Panc1 (cell line): ENCODE results near the gene ITGA11. TPM values are rescaled to one million over a fixed set of nuclear protein-coding genes. Genes with fewer than 3 reads are reported as not detected.

Source experiments
- ATAC-seq: fragments of 200-7000 bp; cut with Tn5 transposase; 2 replicates; pipeline ENCODE4 v1.9.1; 2020; ENCODE audit warnings: mild to moderate bottlenecking, moderate library complexity
- BruUV-seq: library from RNA; stranded (reverse); fragments of 400-500 nt; replicated peaks from 2 replicates; lab custom pipeline; 2021; lab: Mats Ljungman, UMichigan
- CTCF ChIA-PET: fragments of 300-600 bp; sonication (Branson Sonifier 250); formaldehyde crosslinking; loops from one replicate; lab custom pipeline; 2022; ENCODE audit warnings: antibody characterized with exemption; lab: Charles Lee
- POLR2A ChIA-PET: fragments of 300-600 bp; sonication (Branson Sonifier 250); formaldehyde crosslinking; loops from one replicate; lab custom pipeline; 2022; ENCODE audit warnings: antibody characterized with exemption; lab: Charles Lee
- DNase-seq: peaks from one replicate; pipeline ENCODE4 v3.0.0-alpha.2; 2010; ENCODE audit warnings: low read depth, low spot score
- H3K27ac ChIP-seq: 2 replicates; pipeline ENCODE4 v1.5.1; 2011; ENCODE audit warnings: mild to moderate bottlenecking, low read length, inconsistent platforms
- H3K27me3 ChIP-seq: fragments of 200-500 bp; sonication (Bioruptor generic); 2 replicates; pipeline ENCODE4 v1.6.0; 2014; ENCODE audit warnings: low read length, inconsistent platforms; ENCODE audit not compliant: control insufficient read depth, insufficient read depth
- H3K36me3 ChIP-seq: fragments of 200-500 bp; sonication (Bioruptor generic); 2 replicates; pipeline ENCODE4 v1.5.1; 2014; ENCODE audit warnings: inconsistent platforms, mild to moderate bottlenecking, low read length, moderate library complexity; ENCODE audit not compliant: control insufficient read depth, insufficient read depth
- H3K4me1 ChIP-seq: 2 replicates; pipeline ENCODE4 v1.5.1; 2011; ENCODE audit warnings: inconsistent platforms, mild to moderate bottlenecking, low read length, moderate library complexity; ENCODE audit not compliant: control insufficient read depth, insufficient read depth
- H3K4me3 ChIP-seq, 2 experiments: 2 replicates each; pipeline ENCODE4 v1.5.1; 2011 to 2012; ENCODE audit warnings: low read depth in 2 of 2, low read length in 2 of 2, mild to moderate bottlenecking in 2 of 2, inconsistent platforms in 1 of 2, moderate library complexity in 1 of 2
- H3K9me3 ChIP-seq: fragments of 200-500 bp; sonication (Bioruptor generic); 2 replicates; pipeline ENCODE4 v1.5.1; 2014; ENCODE audit warnings: low read depth, mild to moderate bottlenecking, inconsistent platforms, low read length, moderate library complexity; ENCODE audit not compliant: control insufficient read depth, insufficient read depth
- CTCF ChIP-seq: fragments of 450-650 bp; IDR thresholded peaks from 2 replicates; pipeline ENCODE4 v1.5.1; 2017; ENCODE audit warnings: mild to moderate bottlenecking
- POLR2AphosphoS5 ChIP-seq: IDR thresholded peaks from 2 replicates; pipeline ENCODE4 v1.6.1; 2012; ENCODE audit warnings: mild to moderate bottlenecking, low read depth, low read length, moderate library complexity
- REST ChIP-seq, 2 experiments: IDR thresholded peaks; 2 replicates each; pipeline ENCODE4 v1.6.1; 2011 to 2012; ENCODE audit warnings: low read depth in 2 of 2, control low read depth in 1 of 2, low read length in 1 of 2, mild to moderate bottlenecking in 1 of 2, moderate library complexity in 1 of 2; ENCODE audit not compliant: insufficient read depth in 1 of 2
- SIN3A ChIP-seq: IDR thresholded peaks from 2 replicates; pipeline ENCODE4 v1.6.1; 2012; ENCODE audit warnings: low read depth, mild to moderate bottlenecking, low read length, moderate library complexity, borderline replicate concordance; ENCODE audit not compliant: insufficient read depth
- TCF7L2 ChIP-seq: IDR thresholded peaks from 2 replicates; pipeline ENCODE4 v1.6.1; 2011; ENCODE audit warnings: mild to moderate bottlenecking, low read depth, low read length, inconsistent platforms
- in situ Hi-C: cut with HindIII; loops from 2 replicates; pipeline ENCODE4 v1.10.0; 2016; ENCODE audit warnings: low sequenced_read_pairs, low pct_unique_long_range_greater_than_20kb
- intact Hi-C: fragments of 100-400 bp; cut with micrococcal nuclease; formaldehyde crosslinking; loops from one replicate; pipeline ENCODE4 v1.10.0; 2022; ENCODE audit not compliant: unreplicated experiment
- total RNA-seq: library from RNA; stranded (reverse); gene quantifications from one replicate; pipeline ENCODE4 v1.2.1, GENCODE V29; 2021; ENCODE audit not compliant: unreplicated experiment

The ITGA11 gene
- total RNA-seq, 1 experiment from 2014 or later, result 0.28 TPM

GRCh38 chr15:68365140-68365745 lies 66.7 kb downstream of the ITGA11 start:
- Histone ChIP-seq H3K36me3 (no peaks in the 10 kb centered on the region), H3K4me1 (no peaks in the 10 kb centered on the region), H3K27ac (no peak overlapping the region), H3K9me3 (no peaks in the 10 kb centered on the region), H3K4me3 (no peak overlapping the region), H3K27me3 (no peaks in the 10 kb centered on the region)
- DNase-seq, result no peak
- ATAC-seq, result no peak
- no TSS peak for BruUV-seq
- intact Hi-C loops, result no loop called here
- ChIA-PET POLR2A (no interaction called here), CTCF (no interaction called here)
- in situ Hi-C loops, result no loop called here
- TF ChIP-seq TCF7L2, result no peak
- no peak for TF ChIP-seq SIN3A

- Histone ChIP-seq H3K27ac (no peak overlapping the region), H3K4me3 (no peak overlapping the region), H3K4me1 (no peaks in the 10 kb centered on the region), H3K9me3 (no peaks in the 10 kb centered on the region), H3K27me3 (no peaks in the 10 kb centered on the region), H3K36me3 (no peaks in the 10 kb centered on the region)
- no TSS peak for BruUV-seq
- ChIA-PET POLR2A (no interaction called here), CTCF (no interaction called here)
- ATAC-seq (no peak), DNase-seq (no peak)
- in situ Hi-C loops (no loop called here), intact Hi-C loops (no loop called here)
- TF ChIP-seq TCF7L2 (no peak), POLR2AphosphoS5 (no peak), SIN3A (no peak), REST (IDR thresholded peaks at IDR 0.05; ENCODE audit: insufficient read depth in 1 of 2, low read depth in 2 of 2, low read length in 1 of 2) (no peak), CTCF (no peak)
Measured at GRCh38 chr15:68364660-68365035, 67.3 kb downstream of the ITGA11 start.

GRCh38 chr15:68364028-68364659 lies 67.8 kb downstream of the ITGA11 start:
- Histone ChIP-seq H3K4me3 (no peak overlapping the region), H3K27me3 (no peaks in the 10 kb centered on the region), H3K4me1 (no peaks in the 10 kb centered on the region), H3K36me3 (no peaks in the 10 kb centered on the region), H3K27ac (no peak overlapping the region), H3K9me3 (no peaks in the 10 kb centered on the region)
- ATAC-seq (no peak), DNase-seq (no peak)
- CTCF ChIA-PET, result no interaction called here
- intact Hi-C loops (no loop called here), in situ Hi-C loops (no loop called here)
- POLR2A ChIA-PET, result no interaction called here
- TF ChIP-seq REST (IDR thresholded peaks at IDR 0.05; ENCODE audit: insufficient read depth in 1 of 2, low read depth in 2 of 2, low read length in 1 of 2), result no peak
- TF ChIP-seq SIN3A, result no peak
- TF ChIP-seq POLR2AphosphoS5, result no peak
- TF ChIP-seq TCF7L2, result no peak
- TF ChIP-seq CTCF, result no peak
- no TSS peak for BruUV-seq
